GM12892 (cell line): Measurements from ENCODE around the gene SH3GLB1.
A peak's percentile ranks its signal among the peaks of the same experiment; 100 is the strongest.

Source experiments
- DNase-seq: peaks from one replicate; pipeline ENCODE4 v3.0.0; 2011; ENCODE audit not compliant: insufficient read length
- FAIRE-seq: peaks from 2 replicates; lab custom pipeline; 2011; peaks lifted over from hg19 to GRCh38; lab: Jason Lieb, UNC
- POLR2A ChIP-seq: IDR thresholded peaks from 2 replicates; pipeline ENCODE4 v1.6.1; 2011; ENCODE audit warnings: low read depth, low read length, control low read depth
- POLR2AphosphoS5 ChIP-seq: IDR thresholded peaks from 2 replicates; pipeline ENCODE4 v1.6.1; 2011; ENCODE audit warnings: low read depth, low read length, control low read depth
- TAF1 ChIP-seq: IDR thresholded peaks from 2 replicates; pipeline ENCODE4 v1.6.1; 2011; ENCODE audit warnings: low read depth, mild to moderate bottlenecking, control low read depth, low read length, borderline replicate concordance

Gene SH3GLB1

GRCh38 chr1:86705665-86705985 lies 1.2 kb downstream of the SH3GLB1 start:
- DNase-seq (no peak), FAIRE-seq (no peak)

GRCh38 chr1:86706018-86706635 lies 1.8 kb downstream of the SH3GLB1 start:
- no peak for DNase-seq
- FAIRE-seq, result peak; percentile 72
- no peak for TF ChIP-seq TAF1
- TF ChIP-seq POLR2AphosphoS5, result no peak
- no peak for TF ChIP-seq POLR2A

More at GRCh38 chr1:86705665-86705985, 1.2 kb downstream of the SH3GLB1 start:
- TF ChIP-seq POLR2AphosphoS5 (no peak), POLR2A (no peak), TAF1 (no peak)

- TF ChIP-seq TAF1, result no peak
- no peak for TF ChIP-seq POLR2A
- TF ChIP-seq POLR2AphosphoS5, result no peak
- FAIRE-seq (no peak), DNase-seq (no peak)
These were observed 4.5 kb downstream of the SH3GLB1 start for GRCh38 chr1:86708920-86709319.

- DNase-seq, result no peak
- FAIRE-seq, result no peak
- no peak for TF ChIP-seq POLR2A
These were observed 7.9 kb downstream of the SH3GLB1 start for GRCh38 chr1:86712088-86712860.

- TF ChIP-seq POLR2AphosphoS5, result no peak
- TF ChIP-seq POLR2A, result no peak
- no peak for TF ChIP-seq TAF1
- DNase-seq, result no peak
- no peak for FAIRE-seq
These were observed 9.1 kb downstream of the SH3GLB1 start for GRCh38 chr1:86713477-86713876.

GRCh38 chr1:86714159-86714558 lies 9.8 kb downstream of the SH3GLB1 start:
- FAIRE-seq (no peak), DNase-seq (no peak)
- no peak for TF ChIP-seq TAF1

- FAIRE-seq (peak; percentile 56), DNase-seq (no peak)
- TF ChIP-seq POLR2A (no peak), POLR2AphosphoS5 (no peak), TAF1 (no peak)
These were observed 10.3 kb downstream of the SH3GLB1 start for GRCh38 chr1:86714561-86715244.

GRCh38 chr1:86718786-86719185 lies 14.4 kb downstream of the SH3GLB1 start:
- DNase-seq (no peak), FAIRE-seq (no peak)
- TF ChIP-seq POLR2A (no peak), TAF1 (no peak), POLR2AphosphoS5 (no peak)

- no peak for TF ChIP-seq POLR2AphosphoS5
- no peak for TF ChIP-seq POLR2A
- TF ChIP-seq TAF1, result no peak
- FAIRE-seq (no peak), DNase-seq (no peak)
These were observed 27.0 kb downstream of the SH3GLB1 start for GRCh38 chr1:86731416-86731815.

- FAIRE-seq, result no peak
These were observed 29.0 kb downstream of the SH3GLB1 start for GRCh38 chr1:86733340-86733739.

GRCh38 chr1:86739648-86740509 lies 35.5 kb downstream of the SH3GLB1 start:
- TF ChIP-seq TAF1 (no peak), POLR2AphosphoS5 (no peak), POLR2A (no peak)
- DNase-seq (no peak), FAIRE-seq (no peak)

More at GRCh38 chr1:86733340-86733739, 29.0 kb downstream of the SH3GLB1 start:
- TF ChIP-seq POLR2AphosphoS5 (no peak), POLR2A (no peak), TAF1 (no peak)
- DNase-seq, result no peak
